ENCODE results near the gene MAP2K1. TPM values are rescaled to one million over a fixed set of nuclear protein-coding genes. Genes with fewer than 3 reads are reported as not detected.
"Not testable (repeated sequence)": the region's sequence is repeated elsewhere in the genome, so short reads cannot be mapped to it uniquely, and the experiment has no call there.

Gene MAP2K1
- polyA plus RNA-seq, 3 donors = 51.1 to 51.6 (median 51.4) TPM

GRCh38 chr15:66388043-66388363 lies 1.3 kb downstream of the MAP2K1 start:
- DNase-seq (ENCODE audit: extremely low read depth in 1 of 11, low read depth in 9 of 11, low spot score in 4 of 11) = no peak

- no peak for DNase-seq (ENCODE audit: extremely low read depth in 1 of 11, low read depth in 9 of 11, low spot score in 4 of 11)
Measured at GRCh38 chr15:66388576-66388975, 1.9 kb downstream of the MAP2K1 start.

- DNase-seq (ENCODE audit: extremely low read depth in 1 of 11, low read depth in 9 of 11, low spot score in 4 of 11) = no peak
Measured at GRCh38 chr15:66389098-66389858, 2.6 kb downstream of the MAP2K1 start.

- DNase-seq (ENCODE audit: extremely low read depth in 1 of 11, low read depth in 9 of 11, low spot score in 4 of 11) = no peak
Measured at GRCh38 chr15:66389859-66390381, 3.2 kb downstream of the MAP2K1 start.

- no peak for DNase-seq (ENCODE audit: extremely low read depth in 1 of 11, low read depth in 9 of 11, low spot score in 4 of 11)
Measured at GRCh38 chr15:66390678-66391077, 4.0 kb downstream of the MAP2K1 start.

- not testable (repeated sequence) for DNase-seq (ENCODE audit: extremely low read depth in 1 of 11, low read depth in 9 of 11, low spot score in 4 of 11)
Measured at GRCh38 chr15:66393037-66393436, 6.3 kb downstream of the MAP2K1 start.

- no peak for DNase-seq (ENCODE audit: extremely low read depth in 1 of 11, low read depth in 9 of 11, low spot score in 4 of 11)
Measured at GRCh38 chr15:66394472-66394871, 7.8 kb downstream of the MAP2K1 start.

GRCh38 chr15:66394915-66395314 lies 8.2 kb downstream of the MAP2K1 start:
- no peak for DNase-seq (ENCODE audit: extremely low read depth in 1 of 11, low read depth in 9 of 11, low spot score in 4 of 11)

GRCh38 chr15:66399276-66399675 lies 12.6 kb downstream of the MAP2K1 start:
- DNase-seq (ENCODE audit: extremely low read depth in 1 of 11, low read depth in 9 of 11, low spot score in 4 of 11) = no peak

GRCh38 chr15:66400351-66400774 lies 13.7 kb downstream of the MAP2K1 start:
- DNase-seq (ENCODE audit: extremely low read depth in 1 of 11, low read depth in 9 of 11, low spot score in 4 of 11) = no peak

- DNase-seq (ENCODE audit: extremely low read depth in 1 of 11, low read depth in 9 of 11, low spot score in 4 of 11) = no peak
Measured at GRCh38 chr15:66401130-66402021, 14.7 kb downstream of the MAP2K1 start.

- no peak for DNase-seq (ENCODE audit: extremely low read depth in 1 of 11, low read depth in 9 of 11, low spot score in 4 of 11)
Measured at GRCh38 chr15:66402761-66403284, 16.1 kb downstream of the MAP2K1 start.

- no peak for DNase-seq (ENCODE audit: extremely low read depth in 1 of 11, low read depth in 9 of 11, low spot score in 4 of 11)
Measured at GRCh38 chr15:66403323-66403722, 16.6 kb downstream of the MAP2K1 start.

- no peak for DNase-seq (ENCODE audit: extremely low read depth in 1 of 11, low read depth in 9 of 11, low spot score in 4 of 11)
Measured at GRCh38 chr15:66404122-66404521, 17.4 kb downstream of the MAP2K1 start.

GRCh38 chr15:66404532-66404931 lies 17.8 kb downstream of the MAP2K1 start:
- peak in 4 of 11 donors; percentile 24 to 64 (median 40) for DNase-seq (ENCODE audit: extremely low read depth in 1 of 11, low read depth in 9 of 11, low spot score in 4 of 11)

- no peak for DNase-seq (ENCODE audit: extremely low read depth in 1 of 11, low read depth in 9 of 11, low spot score in 4 of 11)
Measured at GRCh38 chr15:66405007-66405406, 18.3 kb downstream of the MAP2K1 start.

- DNase-seq (ENCODE audit: extremely low read depth in 1 of 11, low read depth in 9 of 11, low spot score in 4 of 11) = peak in 10 of 11 donors; percentile 33 to 77 (median 54)
Measured at GRCh38 chr15:66405615-66406014, 18.9 kb downstream of the MAP2K1 start.

GRCh38 chr15:66408254-66408653 lies 21.5 kb downstream of the MAP2K1 start:
- no peak for DNase-seq (ENCODE audit: extremely low read depth in 1 of 11, low read depth in 9 of 11, low spot score in 4 of 11)

- no peak for DNase-seq (ENCODE audit: extremely low read depth in 1 of 11, low read depth in 9 of 11, low spot score in 4 of 11)
Measured at GRCh38 chr15:66408675-66409282, 22.1 kb downstream of the MAP2K1 start.
